Neural cell (in vitro differentiated cells): ENCODE results near the gene SLC16A4.

Source experiments
- EZH2 ChIP-seq: fragments of 200-600, 300-800 bp; shearing (Covaris generic), sonication (generic); IDR thresholded peaks from 2 replicates; pipeline ENCODE4 v1.6.1; 2014; ENCODE audit warnings: antibody characterized with exemption, low read length, borderline replicate concordance, mild to moderate bottlenecking; ENCODE audit not compliant: insufficient read depth, poor library complexity, severe bottlenecking
- POLR2AphosphoS5 ChIP-seq: IDR thresholded peaks from 2 replicates; pipeline ENCODE4 v1.6.1; 2012
- RAD21 ChIP-seq: fragments of 450-650 bp; conservative IDR thresholded peaks from 2 replicates; pipeline ENCODE4 v1.6.1; 2014; ENCODE audit warnings: antibody characterized with exemption, mild to moderate bottlenecking, moderate library complexity
- SMC3 ChIP-seq: fragments of 450-650 bp; conservative IDR thresholded peaks from 2 replicates; pipeline ENCODE4 v1.6.1; 2014; ENCODE audit warnings: antibody characterized with exemption, mild to moderate bottlenecking, moderate library complexity; ENCODE audit not compliant: poor library complexity
- TAF1 ChIP-seq: IDR thresholded peaks from 2 replicates; pipeline ENCODE4 v1.6.1; 2012; ENCODE audit warnings: low read depth
- TF ChIP-seq, protein P1 (sequence below): fragments of 450-650 bp; IDR thresholded peaks from 2 replicates; pipeline ENCODE4 v1.5.1; 2014; ENCODE audit warnings: antibody characterized with exemption, mild to moderate bottlenecking, moderate library complexity; ENCODE audit not compliant: poor library complexity, severe bottlenecking

DNA sequence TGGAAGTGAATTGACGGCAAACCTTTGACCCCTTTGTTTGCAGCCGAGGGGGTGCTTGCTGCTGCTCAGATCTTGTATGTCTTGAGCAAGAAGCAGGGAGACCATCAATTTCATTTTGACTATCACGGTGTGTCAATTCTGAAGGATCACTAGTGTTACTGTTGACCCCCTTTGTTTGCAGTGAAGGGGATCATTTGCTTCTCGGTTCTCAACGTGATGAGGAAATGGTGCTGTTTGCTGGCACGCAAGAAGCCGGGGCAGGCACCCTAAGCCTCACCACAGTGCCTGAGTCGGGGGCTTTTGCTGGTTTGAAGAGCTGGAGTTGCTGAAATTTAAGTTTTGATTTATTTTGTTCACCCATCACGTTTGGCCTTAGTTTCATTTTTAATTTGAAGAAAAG lies 44.1 kb downstream of the SLC16A4 start:
- TF ChIP-seq, protein P1, sequence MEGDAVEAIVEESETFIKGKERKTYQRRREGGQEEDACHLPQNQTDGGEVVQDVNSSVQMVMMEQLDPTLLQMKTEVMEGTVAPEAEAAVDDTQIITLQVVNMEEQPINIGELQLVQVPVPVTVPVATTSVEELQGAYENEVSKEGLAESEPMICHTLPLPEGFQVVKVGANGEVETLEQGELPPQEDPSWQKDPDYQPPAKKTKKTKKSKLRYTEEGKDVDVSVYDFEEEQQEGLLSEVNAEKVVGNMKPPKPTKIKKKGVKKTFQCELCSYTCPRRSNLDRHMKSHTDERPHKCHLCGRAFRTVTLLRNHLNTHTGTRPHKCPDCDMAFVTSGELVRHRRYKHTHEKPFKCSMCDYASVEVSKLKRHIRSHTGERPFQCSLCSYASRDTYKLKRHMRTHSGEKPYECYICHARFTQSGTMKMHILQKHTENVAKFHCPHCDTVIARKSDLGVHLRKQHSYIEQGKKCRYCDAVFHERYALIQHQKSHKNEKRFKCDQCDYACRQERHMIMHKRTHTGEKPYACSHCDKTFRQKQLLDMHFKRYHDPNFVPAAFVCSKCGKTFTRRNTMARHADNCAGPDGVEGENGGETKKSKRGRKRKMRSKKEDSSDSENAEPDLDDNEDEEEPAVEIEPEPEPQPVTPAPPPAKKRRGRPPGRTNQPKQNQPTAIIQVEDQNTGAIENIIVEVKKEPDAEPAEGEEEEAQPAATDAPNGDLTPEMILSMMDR, result no peak
- TF ChIP-seq TAF1 (no peak), SMC3 (no peak), EZH2 (no peak), POLR2AphosphoS5 (no peak), RAD21 (no peak)
